Central memory CD8-positive, alpha-beta T cell (primary cell): Measurements from ENCODE around the gene JMJD8.
A peak's percentile ranks its signal among the peaks of the same experiment; 100 is the strongest.

Experiments used
- ATAC-seq: fragments of 150-1000 bp; cut with Tn5 transposase; replicated peaks from 2 replicates; pipeline ENCODE4 v1.10.0; 2022; ENCODE audit warnings: mild to moderate bottlenecking, moderate FRiP score, moderate number of reproducible peaks; ENCODE audit not compliant: poor library complexity, severe bottlenecking; ENCODE audit errors: extremely low read depth
- DNase-seq, 2 donors: peaks; one replicate each; pipeline ENCODE4 v3.0.0; 2021; ENCODE audit warnings: low spot score in 2 of 2
- H3K27ac Mint-ChIP-seq: one replicate; pipeline ENCODE4 v1.8.0; 2022; ENCODE audit warnings: low read depth, mild to moderate bottlenecking, moderate library complexity, mixed read lengths
- H3K27me3 Mint-ChIP-seq: one replicate; pipeline ENCODE4 v1.8.0; 2022; ENCODE audit warnings: mixed read lengths
- H3K36me3 Mint-ChIP-seq: one replicate; pipeline ENCODE4 v1.8.0; 2022; ENCODE audit warnings: mild to moderate bottlenecking, moderate library complexity, mixed read lengths; ENCODE audit not compliant: insufficient read depth
- H3K4me1 Mint-ChIP-seq: one replicate; pipeline ENCODE4 v1.8.0; 2022; ENCODE audit warnings: mixed read lengths
- H3K4me3 Mint-ChIP-seq: one replicate; pipeline ENCODE4 v1.8.0; 2022; ENCODE audit warnings: mild to moderate bottlenecking, moderate library complexity, mixed read lengths
- H3K9me3 Mint-ChIP-seq: one replicate; pipeline ENCODE4 v1.8.0; 2022; ENCODE audit warnings: mixed read lengths

The JMJD8 gene

GRCh38 chr16:671353-672131, 12.6 kb downstream of the JMJD8 start:
- no peak overlapping the region for H3K4me3 Mint-ChIP-seq
- no peak for ATAC-seq
- DNase-seq, result no peak
- no peaks in the 10 kb centered on the region for H3K9me3 Mint-ChIP-seq
- H3K36me3 Mint-ChIP-seq, result peaks cover 11% of the 10 kb centered on the region
- no peaks in the 10 kb centered on the region for H3K27me3 Mint-ChIP-seq
- H3K4me1 Mint-ChIP-seq, result peaks cover 6% of the 10 kb centered on the region
- H3K27ac Mint-ChIP-seq, result no peak overlapping the region

GRCh38 chr16:670485-671352, 13.4 kb downstream of the JMJD8 start:
- no peak for ATAC-seq
- Mint-ChIP-seq H3K9me3 (no peaks in the 10 kb centered on the region), H3K27ac (no peak overlapping the region)

GRCh38 chr16:669666-670065, 14.5 kb downstream of the JMJD8 start:
- Mint-ChIP-seq H3K27ac (no peak overlapping the region), H3K4me1 (peaks cover 6% of the 10 kb centered on the region), H3K9me3 (no peaks in the 10 kb centered on the region), H3K36me3 (peaks cover 9% of the 10 kb centered on the region), H3K4me3 (peak overlapping the region; percentile 75), H3K27me3 (no peaks in the 10 kb centered on the region)
- DNase-seq (no peak), ATAC-seq (no peak)

More at GRCh38 chr16:670485-671352, 13.4 kb downstream of the JMJD8 start:
- H3K4me3 Mint-ChIP-seq, result no peak overlapping the region
- H3K27me3 Mint-ChIP-seq, result no peaks in the 10 kb centered on the region
- DNase-seq, result no peak
- H3K36me3 Mint-ChIP-seq, result peaks cover 11% of the 10 kb centered on the region
- peaks cover 6% of the 10 kb centered on the region for H3K4me1 Mint-ChIP-seq

GRCh38 chr16:668519-669171, 15.5 kb downstream of the JMJD8 start:
- no peaks in the 10 kb centered on the region for H3K27me3 Mint-ChIP-seq
- DNase-seq, result no peak
- H3K27ac Mint-ChIP-seq, result peak overlapping the region; percentile 72
- peaks cover 6% of the 10 kb centered on the region for H3K4me1 Mint-ChIP-seq
- ATAC-seq, result peak; percentile 8
- no peaks in the 10 kb centered on the region for H3K9me3 Mint-ChIP-seq
- peak overlapping the region; percentile 75 for H3K4me3 Mint-ChIP-seq
- peaks cover 9% of the 10 kb centered on the region for H3K36me3 Mint-ChIP-seq

- Mint-ChIP-seq H3K27me3 (no peaks in the 10 kb centered on the region), H3K27ac (peak within 1 kb of the TSS; percentile 72), H3K4me3 (peak within 1 kb of the TSS; percentile 75), H3K4me1 (peaks cover 6% of the 10 kb centered on the region), H3K9me3 (no peaks in the 10 kb centered on the region), H3K36me3 (peaks cover 6% of the 10 kb centered on the region)
- DNase-seq, result peak; percentile 87 to 88
- ATAC-seq, result peak; percentile 94
These were observed 16.2 kb downstream of the JMJD8 start, which contains the start of gene RHOT2 for GRCh38 chr16:667780-668518. TSS of gene RHOT2 (plus strand) at chr16:668132. CDS start at chr16:668200, 68 bp downstream.

GRCh38 chr16:667113-667779, 16.9 kb downstream of the JMJD8 start:
- H3K27ac Mint-ChIP-seq, result peak overlapping the region; percentile 72
- no peaks in the 10 kb centered on the region for H3K9me3 Mint-ChIP-seq
- peaks cover 6% of the 10 kb centered on the region for H3K4me1 Mint-ChIP-seq
- ATAC-seq (no peak), DNase-seq (no peak)
- peak overlapping the region; percentile 75 for H3K4me3 Mint-ChIP-seq
- H3K36me3 Mint-ChIP-seq, result peaks cover 7% of the 10 kb centered on the region
- no peaks in the 10 kb centered on the region for H3K27me3 Mint-ChIP-seq

- ATAC-seq, result no peak
- H3K27ac Mint-ChIP-seq, result no peak overlapping the region
- H3K4me3 Mint-ChIP-seq, result no peak overlapping the region
These were observed 17.6 kb downstream of the JMJD8 start for GRCh38 chr16:666572-666971.

GRCh38 chr16:662597-662996, 21.5 kb downstream of the JMJD8 start:
- Mint-ChIP-seq H3K27me3 (no peaks in the 10 kb centered on the region), H3K4me3 (no peak overlapping the region), H3K36me3 (peaks cover 2% of the 10 kb centered on the region), H3K9me3 (no peaks in the 10 kb centered on the region), H3K4me1 (peaks cover 5% of the 10 kb centered on the region), H3K27ac (no peak overlapping the region)
- ATAC-seq (no peak), DNase-seq (no peak)

More at GRCh38 chr16:666572-666971, 17.6 kb downstream of the JMJD8 start:
- no peaks in the 10 kb centered on the region for H3K9me3 Mint-ChIP-seq
- DNase-seq, result no peak
- H3K36me3 Mint-ChIP-seq, result peaks cover 7% of the 10 kb centered on the region
- no peaks in the 10 kb centered on the region for H3K27me3 Mint-ChIP-seq
- peaks cover 6% of the 10 kb centered on the region for H3K4me1 Mint-ChIP-seq

GRCh38 chr16:662095-662494, 22.0 kb downstream of the JMJD8 start:
- H3K4me1 Mint-ChIP-seq, result peaks cover 5% of the 10 kb centered on the region
- no peak for ATAC-seq
- no peak overlapping the region for H3K4me3 Mint-ChIP-seq
- H3K27ac Mint-ChIP-seq, result no peak overlapping the region
- no peak for DNase-seq
- no peaks in the 10 kb centered on the region for H3K27me3 Mint-ChIP-seq
- H3K9me3 Mint-ChIP-seq, result no peaks in the 10 kb centered on the region
- peaks cover 2% of the 10 kb centered on the region for H3K36me3 Mint-ChIP-seq

GRCh38 chr16:661184-661821, 22.8 kb downstream of the JMJD8 start:
- no peaks in the 10 kb centered on the region for H3K9me3 Mint-ChIP-seq
- no peak overlapping the region for H3K27ac Mint-ChIP-seq
- no peak overlapping the region for H3K4me3 Mint-ChIP-seq
- H3K36me3 Mint-ChIP-seq, result peaks cover 2% of the 10 kb centered on the region
- H3K4me1 Mint-ChIP-seq, result peaks cover 5% of the 10 kb centered on the region
- no peaks in the 10 kb centered on the region for H3K27me3 Mint-ChIP-seq
- ATAC-seq (no peak), DNase-seq (no peak)

- Mint-ChIP-seq H3K36me3 (peaks cover 2% of the 10 kb centered on the region), H3K4me1 (peaks cover 5% of the 10 kb centered on the region), H3K27me3 (no peaks in the 10 kb centered on the region), H3K9me3 (no peaks in the 10 kb centered on the region), H3K27ac (no peak overlapping the region), H3K4me3 (no peak overlapping the region)
- ATAC-seq, result peak; percentile 69
- no peak for DNase-seq
These were observed 23.5 kb downstream of the JMJD8 start for GRCh38 chr16:660459-661183.
